Esophagus muscularis mucosa (tissue), 4 donors: Measurements from ENCODE around the gene C1orf185. TPM values are rescaled to one million over a fixed set of nuclear protein-coding genes. Genes with fewer than 3 reads are reported as not detected.

Experiments
- DNase-seq: peaks from one replicate; pipeline ENCODE4 v3.0.0-alpha.2; 2017; ENCODE audit errors: extremely low spot score
- H3K27ac ChIP-seq, 4 donors: fragments of 200-600 bp; sonication (generic); replicated peaks in 1 of 4; 1 replicate in 3 of 4; 2 replicates in 1 of 4; pipeline ENCODE4 v1.5.1; 2016 to 2019; ENCODE audit warnings: mild to moderate bottlenecking in 1 of 4
- H3K27me3 ChIP-seq, 4 donors: fragments of 200-600 bp; sonication (generic); one replicate each; pipeline versions ENCODE4 v1.5.1 to v1.6.0; 2016 to 2019
- H3K36me3 ChIP-seq, 4 donors: fragments of 200-600 bp; sonication (generic); one replicate each; pipeline ENCODE4 v1.5.1; 2016 to 2019
- H3K4me1 ChIP-seq, 4 donors: fragments of 200-600 bp; sonication (generic); one replicate each; pipeline ENCODE4 v1.5.1; 2016 to 2019
- H3K4me3 ChIP-seq, 4 donors: fragments of 200-600 bp; sonication (generic); 1 replicate in 2 of 4; 2 replicates in 2 of 4; pipeline ENCODE4 v1.5.1; 2016 to 2019; ENCODE audit warnings: mild to moderate bottlenecking in 4 of 4, moderate library complexity in 1 of 4
- H3K9me3 ChIP-seq, 4 donors: fragments of 200-600 bp; sonication (generic); 1 replicate in 3 of 4; 2 replicates in 1 of 4; pipeline ENCODE4 v1.5.1; 2016 to 2019
- CTCF ChIP-seq, 3 experiments: fragments of 200-600 bp in 2 of 3; fragments of 450-650 bp in 1 of 3; sonication (generic) in 2 of 3; IDR thresholded peaks; one replicate each; pipeline ENCODE4 v1.5.1; 2017 to 2019; ENCODE audit warnings: antibody characterized with exemption in 3 of 3, mild to moderate bottlenecking in 2 of 3, moderate library complexity in 1 of 3
- EP300 ChIP-seq: sonication (generic); formaldehyde crosslinking; IDR thresholded peaks from one replicate; pipeline ENCODE4 v1.6.1; 2017; ENCODE audit warnings: antibody characterized with exemption
- POLR2A ChIP-seq: fragments of 450-650 bp; IDR thresholded peaks from one replicate; pipeline ENCODE4 v1.6.1; 2017; ENCODE audit warnings: antibody characterized with exemption, moderate library complexity, mild to moderate bottlenecking, low read depth
- POLR2AphosphoS5 ChIP-seq, 2 donors: sonication (generic); formaldehyde crosslinking; IDR thresholded peaks; one replicate each; pipeline ENCODE4 v1.6.1; 2017; ENCODE audit warnings: antibody characterized with exemption in 2 of 2
- WGBS: methylation state at CpG from one replicate; pipeline ENCODE4 v1.1.5; 2018; 5-methylcytosine and 5-hydroxymethylcytosine counted together
- intact Hi-C: fragments of 100-400 bp; cut with DNase I; formaldehyde crosslinking; loops from one replicate; pipeline ENCODE4 v1.15.1; 2023
- total RNA-seq, 4 donors: library from RNA; depleted of rRNA; stranded (reverse); fragments of >200 nt; gene quantifications; one replicate each; pipeline versions ENCODE4 v1.1.0 to v1.2.1, GENCODE V29; 2016

C1orf185 gene
- total RNA-seq, 4 donors from 2014 or later, result not detected

GRCh38 chr1:51070640-51071039 lies 31.4 kb upstream of the C1orf185 start:
- intact Hi-C loops, result no loop called here
- 88% methylated on average over 1 of the region's 1 CpG for WGBS

GRCh38 chr1:51071291-51072042 lies 30.6 kb upstream of the C1orf185 start:
- no peak for DNase-seq
- H3K4me1 ChIP-seq, result no peaks in the 10 kb centered on the region
- WGBS, result 79% methylated on average over 11 of the region's 11 CpGs
- no peak overlapping the region for H3K4me3 ChIP-seq
- H3K27me3 ChIP-seq, result no peaks in the 10 kb centered on the region
- H3K36me3 ChIP-seq, result no peaks in the 10 kb centered on the region
- no peak overlapping the region for H3K27ac ChIP-seq
- TF ChIP-seq CTCF (IDR thresholded peaks at IDR 0.05) (no peak), EP300 (no peak), POLR2AphosphoS5 (IDR thresholded peaks at IDR 0.05) (no peak), POLR2A (no peak)
- intact Hi-C loops, result no loop called here
- no peaks in the 10 kb centered on the region for H3K9me3 ChIP-seq

More at GRCh38 chr1:51070640-51071039, 31.4 kb upstream of the C1orf185 start:
- H3K9me3 ChIP-seq, result no peaks in the 10 kb centered on the region
- H3K27me3 ChIP-seq, result no peaks in the 10 kb centered on the region
- no peak overlapping the region for H3K27ac ChIP-seq
- no peak for TF ChIP-seq CTCF (IDR thresholded peaks at IDR 0.05)
- TF ChIP-seq EP300, result no peak
- DNase-seq, result no peak
- H3K4me3 ChIP-seq, result no peak overlapping the region
- H3K36me3 ChIP-seq, result no peaks in the 10 kb centered on the region
- H3K4me1 ChIP-seq, result no peaks in the 10 kb centered on the region

GRCh38 chr1:51072043-51072439 lies 30.0 kb upstream of the C1orf185 start:
- no peak overlapping the region for H3K4me3 ChIP-seq
- no peaks in the 10 kb centered on the region for H3K36me3 ChIP-seq
- no peak overlapping the region for H3K27ac ChIP-seq
- no peak for DNase-seq
- intact Hi-C loops, result no loop called here
- H3K4me1 ChIP-seq, result no peaks in the 10 kb centered on the region
- TF ChIP-seq POLR2AphosphoS5 (IDR thresholded peaks at IDR 0.05), result no peak
- TF ChIP-seq POLR2A, result no peak
- no peak for TF ChIP-seq CTCF (IDR thresholded peaks at IDR 0.05)
- TF ChIP-seq EP300, result no peak
- H3K27me3 ChIP-seq, result no peaks in the 10 kb centered on the region
- H3K9me3 ChIP-seq, result no peaks in the 10 kb centered on the region
- 88% methylated on average over 13 of the region's 16 CpGs for WGBS

GRCh38 chr1:51072651-51073050 lies 29.4 kb upstream of the C1orf185 start:
- TF ChIP-seq CTCF (IDR thresholded peaks at IDR 0.05) (no peak), POLR2AphosphoS5 (IDR thresholded peaks at IDR 0.05) (no peak), POLR2A (no peak), EP300 (no peak)
- no peak overlapping the region for H3K27ac ChIP-seq
- H3K4me1 ChIP-seq, result no peaks in the 10 kb centered on the region
- intact Hi-C loops, result no loop called here
- no peak overlapping the region for H3K4me3 ChIP-seq
- DNase-seq, result no peak
- no peaks in the 10 kb centered on the region for H3K27me3 ChIP-seq
- no peaks in the 10 kb centered on the region for H3K36me3 ChIP-seq
- no peaks in the 10 kb centered on the region for H3K9me3 ChIP-seq

GRCh38 chr1:51073456-51073855 lies 28.6 kb upstream of the C1orf185 start:
- WGBS, result 90% methylated on average over 1 of the region's 1 CpG
- Histone ChIP-seq H3K9me3 (no peaks in the 10 kb centered on the region), H3K27me3 (no peaks in the 10 kb centered on the region), H3K36me3 (no peaks in the 10 kb centered on the region), H3K4me3 (no peak overlapping the region), H3K4me1 (no peaks in the 10 kb centered on the region), H3K27ac (no peak overlapping the region)
- intact Hi-C loops, result no loop called here
- no peak for DNase-seq
- TF ChIP-seq EP300 (no peak), CTCF (IDR thresholded peaks at IDR 0.05) (no peak), POLR2AphosphoS5 (IDR thresholded peaks at IDR 0.05) (no peak), POLR2A (no peak)
